Thoracic aorta (tissue), 2 donors: ENCODE measurements around the gene APBA2. TPM values are rescaled to one million over a fixed set of nuclear protein-coding genes. Genes with fewer than 3 reads are reported as not detected.

Experiments used
- ATAC-seq: fragments of 150-250 bp; one replicate; pipeline ENCODE4 v1.8.0; 2017; ENCODE audit warnings: low read depth; ENCODE audit not compliant: insufficient number of reproducible peaks, low FRiP score
- DNase-seq: peaks from one replicate; pipeline ENCODE4 v3.0.0-alpha.2; 2020; ENCODE audit warnings: low spot score
- H3K27ac ChIP-seq, 2 donors: fragments of 200-600 bp; sonication (generic); 1 replicate in 1 of 2; 2 replicates in 1 of 2; pipeline ENCODE4 v1.5.1; 2016; ENCODE audit warnings: mild to moderate bottlenecking in 2 of 2, moderate library complexity in 2 of 2
- H3K27me3 ChIP-seq: fragments of 200-600 bp; sonication (generic); replicated peaks from 2 replicates; pipeline ENCODE4 v1.6.0; 2016; ENCODE audit warnings: mild to moderate bottlenecking; ENCODE audit not compliant: insufficient read depth
- H3K36me3 ChIP-seq: fragments of 200-600 bp; sonication (generic); one replicate; pipeline ENCODE4 v1.5.1; 2016
- H3K4me1 ChIP-seq, 2 donors: fragments of 200-600 bp; sonication (generic); 1 replicate in 1 of 2; 2 replicates in 1 of 2; pipeline versions ENCODE4 v1.5.1 to v1.6.0; 2016; ENCODE audit warnings: low read depth in 2 of 2, mild to moderate bottlenecking in 1 of 2; ENCODE audit not compliant: control insufficient read depth in 1 of 2
- H3K4me3 ChIP-seq: fragments of 200-600 bp; sonication (generic); 2 replicates; pipeline ENCODE4 v1.5.1; 2016; ENCODE audit warnings: mild to moderate bottlenecking
- H3K9me3 ChIP-seq: fragments of 200-600 bp; sonication (generic); 2 replicates; pipeline ENCODE4 v1.5.1; 2016
- total RNA-seq, 2 donors: library from RNA; depleted of rRNA; stranded (reverse); fragments of >200 nt; gene quantifications; one replicate each; pipeline versions ENCODE4 v1.1.0 to v1.2.3, GENCODE V29; 2016
- TF ChIP-seq, protein P1 (sequence below): fragments of 200-600 bp; sonication (generic); IDR thresholded peaks from one replicate; pipeline ENCODE4 v1.5.1; 2019; ENCODE audit warnings: antibody characterized with exemption

The APBA2 gene
- total RNA-seq, 2 donors from 2014 or later = 4.9 to 5.6 TPM

DNA sequence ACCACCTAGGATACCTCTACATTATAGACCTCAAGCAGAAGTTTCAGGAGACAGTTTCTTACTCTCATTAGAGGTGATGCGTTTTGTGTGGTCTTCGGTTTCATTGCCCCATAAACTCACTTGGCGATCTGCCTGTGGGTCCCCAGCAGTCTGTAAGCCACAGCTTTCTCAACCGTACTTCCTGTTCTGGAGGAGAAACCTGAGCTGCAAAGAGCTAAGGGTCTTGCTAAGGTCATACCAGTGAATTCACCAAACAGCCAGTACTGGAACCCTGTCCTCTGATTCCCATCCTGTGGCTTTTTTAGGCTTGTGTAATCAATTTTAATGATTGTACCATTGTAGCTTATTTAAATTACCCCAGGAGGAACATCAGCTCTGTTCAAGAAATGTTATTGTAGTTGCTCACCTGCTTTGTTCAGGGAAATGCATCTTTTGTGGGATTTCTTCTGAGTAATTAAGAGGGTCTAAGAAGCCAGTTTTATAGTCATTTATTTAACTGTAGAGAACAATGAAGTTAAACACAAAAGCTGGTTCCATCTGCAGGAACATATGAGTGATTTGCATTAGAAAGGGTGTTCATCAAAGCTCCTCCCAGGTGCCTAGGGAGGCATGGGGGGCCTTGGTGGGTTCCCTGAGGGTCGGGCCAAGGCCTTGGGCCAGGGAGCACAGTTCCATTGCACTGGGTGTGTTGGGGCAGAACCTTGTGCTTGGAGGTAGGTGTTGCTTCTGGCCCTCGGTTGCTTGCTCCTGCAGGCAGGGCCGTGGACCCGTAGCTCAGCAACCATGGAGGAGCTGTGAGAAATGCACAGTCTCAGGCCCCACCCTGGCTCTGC, 69.6 kb downstream of the APBA2 start:
- Histone ChIP-seq H3K27ac (no peak overlapping the region), H3K9me3 (no peaks in the 10 kb centered on the region), H3K36me3 (no peaks in the 10 kb centered on the region), H3K4me1 (no peaks in the 10 kb centered on the region), H3K4me3 (no peak overlapping the region), H3K27me3 (no peaks in the 10 kb centered on the region)
- ATAC-seq (no peak), DNase-seq (no peak)
- TF ChIP-seq, protein P1, sequence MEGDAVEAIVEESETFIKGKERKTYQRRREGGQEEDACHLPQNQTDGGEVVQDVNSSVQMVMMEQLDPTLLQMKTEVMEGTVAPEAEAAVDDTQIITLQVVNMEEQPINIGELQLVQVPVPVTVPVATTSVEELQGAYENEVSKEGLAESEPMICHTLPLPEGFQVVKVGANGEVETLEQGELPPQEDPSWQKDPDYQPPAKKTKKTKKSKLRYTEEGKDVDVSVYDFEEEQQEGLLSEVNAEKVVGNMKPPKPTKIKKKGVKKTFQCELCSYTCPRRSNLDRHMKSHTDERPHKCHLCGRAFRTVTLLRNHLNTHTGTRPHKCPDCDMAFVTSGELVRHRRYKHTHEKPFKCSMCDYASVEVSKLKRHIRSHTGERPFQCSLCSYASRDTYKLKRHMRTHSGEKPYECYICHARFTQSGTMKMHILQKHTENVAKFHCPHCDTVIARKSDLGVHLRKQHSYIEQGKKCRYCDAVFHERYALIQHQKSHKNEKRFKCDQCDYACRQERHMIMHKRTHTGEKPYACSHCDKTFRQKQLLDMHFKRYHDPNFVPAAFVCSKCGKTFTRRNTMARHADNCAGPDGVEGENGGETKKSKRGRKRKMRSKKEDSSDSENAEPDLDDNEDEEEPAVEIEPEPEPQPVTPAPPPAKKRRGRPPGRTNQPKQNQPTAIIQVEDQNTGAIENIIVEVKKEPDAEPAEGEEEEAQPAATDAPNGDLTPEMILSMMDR = no peak

DNA sequence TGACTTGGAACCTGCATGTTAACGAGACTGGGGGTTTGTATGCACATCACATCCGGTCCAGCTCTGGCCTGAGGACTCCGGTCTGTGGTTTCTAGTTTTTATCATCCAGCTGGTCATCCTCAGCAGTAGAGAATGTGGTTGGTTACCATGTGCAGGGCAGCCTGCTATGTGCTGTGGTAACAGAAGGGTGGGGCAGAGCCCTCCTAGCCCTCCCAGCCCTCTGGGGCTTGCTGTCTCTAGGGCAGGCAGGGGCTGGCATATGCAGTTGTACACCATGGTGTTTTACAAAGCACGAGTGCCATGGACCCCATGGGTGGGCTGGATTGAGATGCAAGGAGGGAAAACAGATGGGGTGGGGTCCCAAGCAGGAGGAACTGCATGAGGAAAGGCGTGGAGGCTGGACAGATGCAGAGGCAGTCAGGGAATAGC, 70.2 kb downstream of the APBA2 start:
- ATAC-seq (no peak), DNase-seq (no peak)
- Histone ChIP-seq H3K27me3 (no peaks in the 10 kb centered on the region), H3K27ac (no peak overlapping the region), H3K4me1 (no peaks in the 10 kb centered on the region), H3K9me3 (no peaks in the 10 kb centered on the region), H3K36me3 (no peaks in the 10 kb centered on the region), H3K4me3 (no peak overlapping the region)
- TF ChIP-seq, protein P1 = no peak

DNA sequence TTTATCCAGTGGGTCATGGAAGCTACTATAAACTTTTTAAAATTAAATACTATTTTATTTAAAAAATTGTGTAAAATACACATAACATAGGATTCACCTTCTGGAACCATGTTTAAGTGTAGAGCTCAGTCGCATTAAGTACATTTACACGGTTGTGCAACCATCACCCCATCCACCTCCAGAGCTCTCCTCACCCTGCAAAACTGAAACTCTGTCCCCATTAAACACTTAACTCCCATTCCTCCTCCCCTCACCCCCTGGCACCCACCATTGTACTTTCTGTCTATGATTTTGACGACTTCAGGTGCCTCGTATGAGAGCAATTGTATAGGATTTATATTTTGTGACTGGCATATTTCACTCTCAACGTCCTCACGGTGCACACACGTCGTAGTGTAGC, 70.7 kb downstream of the APBA2 start:
- no peaks in the 10 kb centered on the region for H3K9me3 ChIP-seq
- TF ChIP-seq, protein P1 = no peak
- DNase-seq = no peak
- H3K36me3 ChIP-seq = no peaks in the 10 kb centered on the region
- no peak overlapping the region for H3K27ac ChIP-seq
- no peaks in the 10 kb centered on the region for H3K4me1 ChIP-seq
- H3K27me3 ChIP-seq = no peaks in the 10 kb centered on the region
- no peak for ATAC-seq
- H3K4me3 ChIP-seq = no peak overlapping the region

DNA sequence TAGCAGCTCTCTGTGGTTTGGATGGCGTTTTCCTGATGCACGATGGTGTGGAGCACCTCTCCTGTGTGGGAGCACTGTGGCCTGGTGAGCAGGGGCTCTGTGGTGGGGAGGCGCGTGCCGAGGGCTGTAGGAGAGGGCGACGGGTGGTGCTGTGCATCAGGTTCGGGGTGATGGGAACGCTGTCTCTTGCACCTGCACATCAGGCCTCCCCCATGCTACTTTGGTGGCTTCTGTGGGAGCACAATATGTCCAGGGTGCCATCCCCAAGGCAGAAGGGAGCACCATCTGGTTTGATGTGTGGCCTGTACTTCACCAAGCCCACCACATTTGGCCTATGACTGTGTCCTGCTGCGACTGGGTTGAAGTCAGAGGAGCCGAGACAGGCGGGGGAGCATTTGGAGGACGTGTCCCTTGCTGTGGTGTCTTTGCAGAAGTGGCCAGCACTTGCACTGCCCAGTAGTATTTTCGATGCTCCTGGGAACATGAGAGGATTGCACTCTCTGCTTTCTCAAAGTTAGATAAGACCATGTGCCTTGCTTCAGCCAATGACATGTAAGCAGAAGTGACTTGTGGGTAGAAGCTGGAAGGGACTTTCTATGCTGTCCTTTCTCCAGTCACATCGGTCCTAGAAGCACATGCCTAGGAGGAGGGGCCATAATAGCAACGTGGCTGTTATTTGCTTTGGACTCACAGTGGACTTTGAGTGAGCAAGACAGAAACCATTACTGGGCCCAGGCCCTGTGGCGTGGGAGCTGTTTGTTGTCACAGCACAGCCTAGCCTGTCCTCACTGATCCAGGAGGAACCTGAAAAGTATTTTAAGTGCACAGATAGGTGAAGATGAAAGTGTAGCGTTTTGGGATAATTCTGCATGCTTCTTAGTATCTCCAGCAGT, 72.1 kb downstream of the APBA2 start:
- Histone ChIP-seq H3K4me1 (no peaks in the 10 kb centered on the region), H3K27ac (no peak overlapping the region), H3K9me3 (no peaks in the 10 kb centered on the region), H3K36me3 (no peaks in the 10 kb centered on the region), H3K27me3 (no peaks in the 10 kb centered on the region), H3K4me3 (no peak overlapping the region)
- no peak for DNase-seq
- TF ChIP-seq, protein P1 = no peak
- no peak for ATAC-seq

DNA sequence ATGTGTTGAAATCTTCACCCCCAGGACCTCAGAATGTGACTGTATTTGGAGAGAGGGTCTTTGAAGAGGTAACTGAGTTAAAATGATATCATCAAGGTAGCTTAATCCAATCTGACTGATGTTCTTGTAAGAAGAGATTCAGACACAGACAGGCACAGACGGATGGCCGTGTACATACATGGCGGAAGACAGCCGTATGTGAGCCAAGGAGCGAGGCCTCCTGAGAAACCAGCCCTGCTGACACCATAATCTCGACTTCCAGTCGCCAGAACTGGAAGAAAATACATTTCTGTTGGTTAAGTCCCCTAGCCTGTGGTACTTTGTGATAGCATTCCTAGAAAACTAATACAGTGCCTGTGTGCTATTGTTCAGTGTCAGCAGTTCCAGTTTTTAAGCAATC, 73.6 kb downstream of the APBA2 start:
- TF ChIP-seq, protein P1 = no peak
- H3K4me1 ChIP-seq = no peaks in the 10 kb centered on the region
- ATAC-seq = no peak
- no peaks in the 10 kb centered on the region for H3K27me3 ChIP-seq
- H3K9me3 ChIP-seq = no peaks in the 10 kb centered on the region
- H3K4me3 ChIP-seq = no peak overlapping the region
- no peak for DNase-seq
- H3K36me3 ChIP-seq = no peaks in the 10 kb centered on the region
- H3K27ac ChIP-seq = no peak overlapping the region
